ENCODE measurements around the gene UBE2QL1. TPM values are rescaled to one million over a fixed set of nuclear protein-coding genes. Genes with fewer than 3 reads are reported as not detected.

Gene UBE2QL1
- total RNA-seq, 1 donor from 2014 or later, result not detected

DNA sequence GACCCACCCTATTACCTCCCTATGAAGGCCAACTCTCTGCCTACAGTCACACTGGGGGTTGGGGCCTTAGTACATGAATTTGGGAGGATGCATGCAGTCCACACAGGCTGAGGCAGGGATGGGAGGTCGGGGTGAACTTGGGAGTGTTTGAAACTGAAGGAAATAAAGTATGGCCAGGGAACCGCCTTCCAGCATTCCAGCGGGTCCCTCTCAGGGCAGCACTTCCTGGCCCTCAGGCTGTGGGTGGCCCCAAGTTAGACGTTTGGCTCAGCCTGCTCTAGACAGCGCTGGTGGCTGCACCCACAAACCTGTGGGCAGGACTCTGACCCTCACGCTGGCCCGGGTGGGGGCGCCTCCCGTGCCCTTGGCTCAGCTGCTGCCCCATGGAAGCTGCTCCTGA, 74.3 kb downstream of the UBE2QL1 start:
- intact Hi-C loops (cut with micrococcal nuclease), result no loop called here

DNA sequence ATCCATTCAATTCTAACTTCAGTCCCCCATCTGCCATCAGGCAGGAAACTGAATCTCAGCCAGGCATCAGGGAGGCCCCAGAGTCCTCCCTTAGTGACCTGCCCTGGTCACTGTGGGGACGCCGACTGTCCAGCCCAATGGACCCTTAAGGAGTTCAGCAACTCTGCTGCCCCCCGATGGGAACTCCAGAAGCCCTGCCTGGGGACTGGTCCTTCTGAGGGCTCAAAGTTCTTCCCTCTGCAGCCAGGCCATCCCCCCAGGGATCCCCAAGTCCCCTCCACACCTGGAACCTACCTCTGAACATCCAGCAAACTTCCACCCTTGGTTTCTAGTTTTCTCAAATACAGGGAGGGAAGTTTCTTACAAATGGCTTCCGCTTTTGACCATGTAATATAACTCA, 76.8 kb downstream of the UBE2QL1 start:
- intact Hi-C loops (cut with micrococcal nuclease), result no loop called here

DNA sequence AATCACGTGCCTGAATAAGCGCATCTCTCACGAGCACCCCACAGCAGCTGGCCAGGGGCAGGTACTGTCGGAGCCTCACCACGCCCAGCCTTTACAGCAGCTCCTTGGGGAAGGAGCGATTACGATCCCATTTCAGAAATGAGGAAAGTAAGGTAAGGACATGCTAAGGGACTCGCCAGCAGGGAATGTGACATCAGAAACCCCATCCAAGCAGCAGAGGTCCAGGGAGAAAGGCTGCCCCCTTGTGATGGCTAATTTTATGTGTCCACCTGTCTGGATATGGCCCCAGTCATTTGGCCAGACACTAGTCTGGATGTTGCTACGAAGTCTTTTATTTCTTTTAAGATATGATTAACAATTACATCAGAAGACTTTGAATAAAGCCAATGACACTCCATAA, 77.3 kb downstream of the UBE2QL1 start:
- intact Hi-C loops (cut with micrococcal nuclease), result no loop called here

DNA sequence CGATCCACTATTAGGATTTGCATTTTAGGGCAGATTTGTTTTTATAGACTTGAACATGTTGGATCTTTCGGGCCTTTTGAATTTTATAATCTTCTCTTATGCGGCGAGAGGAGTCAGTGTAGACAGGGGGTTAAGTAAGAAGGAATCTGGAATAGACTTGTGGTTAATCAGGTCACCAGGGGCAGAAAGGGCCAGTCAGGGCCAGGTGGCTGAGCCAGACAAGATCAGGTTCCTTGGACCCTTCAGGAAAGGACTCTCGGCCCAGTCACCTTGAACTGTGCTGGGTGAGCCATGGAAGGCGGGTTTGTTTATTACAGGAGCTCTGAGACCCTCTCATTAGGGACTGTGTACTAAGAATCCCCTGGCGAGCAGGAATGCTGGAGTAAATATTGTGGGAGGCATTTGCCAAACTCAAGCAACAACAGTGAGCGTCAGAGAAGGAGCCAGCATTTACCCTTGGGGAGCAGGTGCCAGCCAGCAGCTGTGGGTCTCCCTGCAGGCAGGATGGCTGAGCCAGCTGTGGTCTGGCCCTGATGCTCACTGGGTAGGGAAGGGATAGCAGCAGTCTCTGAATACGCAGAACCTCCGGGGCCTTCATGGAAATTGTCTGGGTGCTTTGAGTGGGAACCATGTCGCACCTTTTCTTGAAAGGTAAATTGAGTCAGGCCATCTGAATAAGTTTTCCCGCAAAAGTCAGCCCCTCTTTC, 79.2 kb downstream of the UBE2QL1 start:
- intact Hi-C loops (cut with micrococcal nuclease), result no loop called here

DNA sequence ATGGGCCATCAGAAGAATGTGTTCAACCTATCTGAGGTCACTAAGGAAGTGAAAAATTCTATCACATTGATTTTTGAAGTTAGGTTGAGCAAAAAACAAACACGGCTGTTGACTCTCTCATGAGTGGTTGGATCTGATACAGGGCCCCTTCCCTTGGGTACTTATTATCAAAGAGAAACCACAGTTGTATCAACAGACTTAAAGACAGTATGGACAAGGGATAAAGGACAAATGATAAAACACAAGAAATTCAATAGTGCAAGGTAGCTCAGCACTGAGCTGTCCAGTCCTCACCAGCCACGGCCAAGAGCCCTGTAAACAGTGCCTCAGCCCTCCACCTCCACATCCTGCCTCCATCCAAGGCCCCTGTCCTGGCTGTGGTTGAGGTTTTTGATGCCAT, 86.9 kb downstream of the UBE2QL1 start:
- intact Hi-C loops (cut with micrococcal nuclease), result no loop called here

DNA sequence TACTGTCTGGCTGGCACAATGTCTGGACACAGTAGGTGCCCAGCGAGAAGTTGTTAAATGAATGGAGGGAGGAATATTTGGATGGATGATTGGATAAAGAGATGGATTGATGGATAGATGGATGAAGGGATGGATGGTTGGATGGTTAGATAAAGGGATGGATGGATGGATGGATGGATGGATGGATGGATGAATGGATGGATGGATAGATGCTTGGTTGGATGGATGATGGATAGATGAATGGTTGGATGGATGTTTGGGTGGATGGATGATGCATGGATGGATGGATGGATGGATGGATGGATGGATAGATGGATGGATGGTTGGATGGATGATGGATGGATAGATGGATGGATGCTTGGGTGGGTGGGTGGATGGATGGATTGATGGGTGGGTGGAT, 90.4 kb downstream of the UBE2QL1 start:
- intact Hi-C loops (cut with micrococcal nuclease), result no loop called here

DNA sequence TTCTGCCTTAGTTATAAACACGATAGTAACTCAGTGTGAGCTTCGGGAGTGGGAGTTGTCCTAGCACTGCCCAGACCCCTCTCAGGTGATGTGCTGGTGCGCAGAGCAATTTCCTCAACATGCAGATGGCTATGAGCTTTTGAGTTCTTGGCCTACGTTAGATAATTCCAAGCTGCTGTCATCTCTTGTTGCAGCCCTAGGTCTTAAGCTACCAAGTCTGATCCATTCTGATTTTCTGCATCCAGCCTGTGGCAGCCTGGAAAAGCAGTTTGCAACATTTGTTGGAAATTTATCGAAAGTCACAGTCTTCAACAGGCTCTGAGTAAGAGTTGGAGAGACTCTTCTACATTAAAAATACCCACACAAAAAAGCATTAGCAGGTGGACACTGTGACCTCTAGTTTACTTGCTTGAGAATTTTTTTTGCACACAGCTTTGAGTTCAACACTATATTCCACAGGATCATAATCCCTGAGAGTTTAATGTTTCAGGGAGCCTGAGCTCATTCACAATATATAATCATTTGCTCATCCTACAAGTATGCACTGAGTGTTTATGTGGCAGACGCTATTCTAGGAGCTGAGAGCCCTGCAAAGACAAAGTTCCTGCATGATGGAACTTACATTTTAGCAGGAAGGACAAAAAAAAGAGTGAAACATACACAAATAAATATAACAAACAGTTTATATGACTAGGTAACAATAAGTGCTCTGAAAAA, 91.6 kb downstream of the UBE2QL1 start:
- intact Hi-C loops (cut with micrococcal nuclease), result no loop called here

DNA sequence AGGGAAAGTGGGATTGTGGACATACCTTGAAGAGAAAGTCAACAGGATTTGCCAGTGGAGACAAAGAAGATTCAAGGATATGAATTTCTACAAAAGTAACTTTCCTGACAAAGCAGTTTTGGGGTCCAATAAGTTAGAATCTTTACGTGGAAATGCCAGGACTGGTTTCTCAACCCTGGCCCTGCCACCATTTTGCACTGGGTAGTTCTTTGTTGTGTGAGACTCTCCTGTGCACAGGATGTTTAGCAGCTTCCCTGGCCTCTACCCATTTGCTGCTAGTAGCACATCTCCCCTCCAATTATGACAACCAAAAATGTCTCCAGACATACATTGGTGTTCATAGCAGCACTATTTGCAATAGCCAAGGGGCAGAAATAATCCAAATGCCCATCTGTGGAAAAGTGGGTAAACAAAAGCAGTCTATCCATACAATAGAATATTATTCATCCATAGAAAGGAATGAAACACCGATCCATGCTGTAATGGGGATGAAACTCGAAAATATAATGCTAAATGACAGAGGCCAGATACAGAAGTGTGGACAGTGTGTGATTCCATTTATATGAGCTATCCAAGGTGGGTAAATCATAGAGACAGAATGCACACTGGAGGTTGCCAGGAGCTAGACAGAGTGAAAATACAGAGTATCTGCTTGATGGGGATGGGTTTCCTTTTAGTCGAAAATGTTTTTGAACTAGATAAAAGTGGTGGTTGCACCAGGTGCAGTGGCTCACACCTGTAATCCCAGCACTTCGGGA, 92.8 kb downstream of the UBE2QL1 start:
- intact Hi-C loops (cut with micrococcal nuclease), result no loop called here

DNA sequence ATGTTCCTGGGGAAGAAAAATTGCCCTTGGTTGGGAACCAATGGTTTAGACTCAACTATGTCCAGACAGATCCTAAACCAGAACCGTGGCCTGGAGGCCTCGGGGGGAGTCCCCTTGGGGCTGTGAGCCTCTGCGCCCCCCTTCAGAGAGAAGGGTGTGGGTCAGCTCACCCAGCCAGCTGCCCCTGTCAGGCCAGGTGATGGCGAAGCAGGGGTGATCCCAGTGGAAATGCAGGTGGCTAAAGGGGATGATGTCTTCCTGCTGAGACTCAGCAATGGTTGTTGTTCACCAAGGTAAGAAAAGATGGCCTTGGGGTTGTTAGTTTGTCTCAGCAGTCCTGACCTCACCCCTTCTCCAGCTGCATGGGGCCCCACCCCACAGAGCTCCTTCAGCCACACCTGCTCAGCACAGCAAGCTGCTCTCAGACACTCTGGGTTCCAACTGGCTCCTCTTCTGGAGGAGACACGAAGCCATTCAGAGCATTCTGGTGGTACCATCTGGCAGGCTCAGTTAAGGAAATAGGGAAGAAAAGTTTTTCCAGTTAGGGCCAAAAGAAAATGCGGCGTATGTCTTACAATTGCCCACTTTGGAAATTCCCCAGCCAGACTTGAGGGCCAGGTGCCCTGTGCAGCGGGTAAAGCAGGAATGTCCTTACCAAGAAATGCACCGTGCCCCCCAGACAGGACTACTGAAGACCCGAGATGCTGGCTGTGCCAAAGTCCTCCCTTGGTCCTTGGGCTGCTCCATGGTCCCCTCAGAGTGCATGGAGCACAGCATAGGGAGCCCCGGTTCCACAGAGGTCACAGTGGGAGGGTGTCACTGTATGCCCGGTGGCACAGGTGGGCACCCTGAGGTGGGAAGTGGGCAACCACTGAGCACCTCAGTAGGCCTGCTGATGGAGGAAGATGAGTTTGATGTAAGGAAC, 94.0 kb downstream of the UBE2QL1 start:
- intact Hi-C loops (cut with micrococcal nuclease), result no loop called here

DNA sequence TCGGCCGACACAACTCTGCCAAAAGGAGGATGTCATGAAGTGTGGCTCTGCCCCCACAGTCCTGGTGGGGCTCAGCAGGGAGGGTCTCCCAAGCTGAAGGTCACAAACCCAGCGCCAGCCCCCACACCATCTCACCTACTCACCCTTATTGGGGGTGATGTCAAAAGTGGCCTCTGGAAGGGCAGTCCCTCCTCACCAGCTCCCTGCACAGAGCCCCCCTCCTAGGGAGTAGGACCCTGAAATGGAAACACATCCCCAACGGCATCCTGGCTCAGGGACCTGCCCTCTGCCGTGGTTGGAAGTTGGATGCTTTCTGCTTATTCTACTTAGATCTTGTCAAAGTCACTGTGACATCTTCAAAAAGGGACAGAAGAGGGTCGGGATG, 94.7 kb downstream of the UBE2QL1 start:
- intact Hi-C loops (cut with micrococcal nuclease), result no loop called here

DNA sequence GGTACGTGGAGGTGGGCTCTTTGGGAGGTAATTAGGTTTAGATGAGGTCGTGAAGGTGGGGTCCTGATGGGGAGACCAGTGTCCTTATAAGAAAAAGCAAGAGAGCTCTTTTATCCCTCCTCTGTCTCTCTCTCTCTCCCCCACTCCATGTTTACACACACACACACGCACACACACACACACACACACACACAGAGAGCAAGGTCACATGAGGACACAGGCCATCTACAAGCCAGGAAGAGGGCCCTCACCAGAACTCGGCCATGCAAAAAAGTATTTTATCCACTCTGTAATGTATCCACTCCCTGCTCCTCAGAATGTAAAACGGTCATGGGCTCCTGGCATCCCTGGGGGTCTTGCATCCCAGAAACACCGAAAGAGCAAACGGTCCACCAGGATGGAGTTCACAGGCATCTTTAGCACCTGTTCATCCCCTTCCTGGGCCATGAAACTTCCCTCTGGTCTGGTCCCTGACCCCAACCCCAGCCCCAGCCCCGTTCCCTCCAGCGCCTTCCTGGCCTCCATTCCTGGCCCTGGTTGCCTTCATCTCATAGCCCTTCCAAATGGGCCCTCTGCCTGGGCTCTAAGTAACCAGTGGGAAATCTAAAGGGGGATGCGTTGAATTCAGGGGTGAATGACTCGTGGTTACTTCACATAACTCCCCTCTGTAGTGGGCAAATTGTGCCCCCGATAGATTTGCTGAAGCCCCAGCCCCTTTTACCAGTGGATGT, 95.3 kb downstream of the UBE2QL1 start:
- intact Hi-C loops (cut with micrococcal nuclease), result no loop called here

Other genes with a start within 250 kb of the UBE2QL1 start
- gene MED10, start 70.3 kb upstream of the UBE2QL1 start, total RNA-seq, result 51.1 and 52.6 TPM in 2 replicates
- gene NSUN2, start 184.2 kb downstream of the UBE2QL1 start, total RNA-seq, result 90.1 and 92.2 TPM in 2 replicates
- gene SRD5A1, start 184.6 kb downstream of the UBE2QL1 start, total RNA-seq, result 13.9 and 15.0 TPM in 2 replicates

All from T-helper 2 cell treated with Interferon-gamma antibody and Interleukin-4, amounts not matched to agents 100 ng/mL and 5 ng/mL, for 36 hours (primary cell).